HG03520 (cell line): ENCODE results near the gene TOR1AIP2.
"Not testable (repeated sequence)": the region's sequence is repeated elsewhere in the genome, so short reads cannot be mapped to it uniquely, and the experiment has no call there.

Experiments
- ATAC-seq: cut with Tn5 transposase; IDR thresholded peaks from one replicate; pipeline ENCODE4 v1.9.1; 2021; ENCODE audit warnings: mild to moderate bottlenecking, moderate library complexity; ENCODE audit not compliant: unreplicated experiment

Gene TOR1AIP2

DNA sequence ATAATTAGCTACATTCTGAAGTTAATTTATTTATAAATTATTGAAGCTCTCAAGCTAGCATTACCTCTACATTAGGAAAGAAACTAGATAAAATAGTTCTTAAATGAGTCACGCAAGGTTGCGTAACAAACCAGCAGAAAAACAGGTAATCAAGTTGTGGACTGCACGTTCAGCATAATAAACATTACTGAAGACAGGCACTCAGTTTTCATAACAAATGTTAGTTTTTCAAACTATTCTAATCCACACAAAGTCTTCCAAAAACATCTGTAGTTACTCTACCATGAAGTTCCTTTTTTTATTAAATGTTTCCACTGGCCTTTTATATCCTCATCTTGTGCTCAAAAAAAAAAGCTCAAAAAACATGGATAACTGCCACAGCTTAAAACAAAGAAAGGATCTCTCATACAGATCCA is 1.3 kb downstream of the TOR1AIP2 start:
- no peak for ATAC-seq

DNA sequence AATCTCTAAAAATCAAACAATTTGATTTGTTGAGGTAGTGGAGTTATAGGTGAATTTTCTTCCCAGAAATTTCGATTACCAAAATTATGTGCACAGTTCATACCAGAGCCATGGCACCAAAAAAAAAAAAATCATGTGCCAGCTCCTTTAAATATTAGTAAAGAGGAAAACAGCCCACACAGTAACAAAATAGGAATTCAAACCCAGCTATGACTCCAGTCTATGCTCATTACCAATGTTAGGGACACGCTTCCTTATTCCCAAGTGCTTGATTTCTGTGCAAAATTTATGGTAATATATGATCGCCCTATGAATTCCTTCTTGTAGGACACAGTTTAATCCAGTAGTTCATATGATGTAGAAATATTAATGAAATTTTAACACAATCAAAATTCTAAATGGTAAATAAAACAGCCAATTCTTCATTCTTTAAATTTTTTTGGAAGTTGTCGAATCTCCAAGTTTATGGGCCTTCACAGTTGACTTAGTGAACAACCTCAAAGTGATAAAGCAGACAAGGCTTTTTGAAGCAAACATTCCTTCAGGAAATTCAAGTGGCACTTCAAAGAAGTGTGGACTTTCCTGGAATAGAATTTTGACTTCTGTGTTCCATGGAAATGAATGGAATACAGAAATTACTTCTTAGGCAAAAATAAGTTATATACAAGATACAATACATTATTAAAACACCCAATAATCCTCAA is 1.9 kb downstream of the TOR1AIP2 start:
- ATAC-seq = no peak

DNA sequence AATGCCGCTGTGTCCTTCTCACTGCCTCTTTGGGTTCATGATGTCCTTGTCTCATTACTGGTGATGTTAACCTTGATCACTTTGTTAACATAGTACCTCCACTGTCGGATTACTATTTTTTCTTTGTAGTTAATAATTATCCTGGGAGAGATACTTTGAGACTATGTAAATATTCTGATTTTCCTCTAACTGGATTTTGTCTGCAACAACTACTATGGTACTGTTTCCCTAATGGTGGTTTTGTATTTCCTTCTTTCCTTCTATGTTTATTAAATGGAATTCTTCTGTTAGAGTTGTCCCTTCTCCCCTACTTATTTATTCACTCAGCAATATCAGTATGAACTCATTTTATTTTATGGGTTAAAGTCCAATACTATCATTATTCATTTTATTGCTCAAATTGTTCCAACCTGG is 4.2 kb downstream of the TOR1AIP2 start:
- no peak for ATAC-seq

DNA sequence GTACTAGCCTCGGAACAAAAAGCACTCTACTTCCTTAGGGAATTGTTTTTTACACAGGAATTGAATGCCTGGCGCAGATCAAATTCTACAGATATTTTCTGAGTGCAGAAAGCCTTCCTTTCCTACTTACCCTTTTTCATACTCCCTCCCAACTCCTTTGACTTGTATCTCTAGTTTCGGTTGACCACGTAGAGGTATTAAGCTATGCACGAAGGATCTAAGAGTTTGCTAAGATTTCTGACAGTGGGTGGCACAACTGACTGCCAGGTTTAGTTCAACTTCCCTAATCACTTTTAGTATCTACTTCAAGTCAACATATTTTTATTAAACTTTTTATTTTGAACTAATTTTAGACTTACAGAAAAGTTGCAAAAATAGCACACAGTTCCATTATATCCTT is 5.0 kb downstream of the TOR1AIP2 start:
- no peak for ATAC-seq

DNA sequence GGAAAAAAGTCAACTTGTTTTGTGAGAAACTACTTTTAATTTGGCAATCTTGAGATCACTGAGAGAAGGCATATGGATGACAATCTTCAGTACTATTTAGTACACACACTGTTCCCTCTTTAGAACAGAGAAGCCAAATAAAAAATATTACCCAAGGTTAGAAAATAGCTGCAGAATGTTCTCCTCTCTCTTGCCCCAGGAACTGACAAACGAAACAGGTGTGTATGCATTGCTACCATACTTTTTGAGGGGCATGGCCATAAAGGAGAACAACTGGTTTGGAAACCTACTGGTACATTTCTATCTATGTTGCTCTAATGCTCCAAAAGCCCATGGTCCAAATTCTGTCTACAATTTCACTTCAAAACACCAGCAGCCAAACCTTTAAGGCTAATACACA is 5.7 kb downstream of the TOR1AIP2 start:
- ATAC-seq = no peak

GRCh38 chr1:179870870-179871269 is 6.7 kb downstream of the TOR1AIP2 start:
- ATAC-seq = no peak

DNA sequence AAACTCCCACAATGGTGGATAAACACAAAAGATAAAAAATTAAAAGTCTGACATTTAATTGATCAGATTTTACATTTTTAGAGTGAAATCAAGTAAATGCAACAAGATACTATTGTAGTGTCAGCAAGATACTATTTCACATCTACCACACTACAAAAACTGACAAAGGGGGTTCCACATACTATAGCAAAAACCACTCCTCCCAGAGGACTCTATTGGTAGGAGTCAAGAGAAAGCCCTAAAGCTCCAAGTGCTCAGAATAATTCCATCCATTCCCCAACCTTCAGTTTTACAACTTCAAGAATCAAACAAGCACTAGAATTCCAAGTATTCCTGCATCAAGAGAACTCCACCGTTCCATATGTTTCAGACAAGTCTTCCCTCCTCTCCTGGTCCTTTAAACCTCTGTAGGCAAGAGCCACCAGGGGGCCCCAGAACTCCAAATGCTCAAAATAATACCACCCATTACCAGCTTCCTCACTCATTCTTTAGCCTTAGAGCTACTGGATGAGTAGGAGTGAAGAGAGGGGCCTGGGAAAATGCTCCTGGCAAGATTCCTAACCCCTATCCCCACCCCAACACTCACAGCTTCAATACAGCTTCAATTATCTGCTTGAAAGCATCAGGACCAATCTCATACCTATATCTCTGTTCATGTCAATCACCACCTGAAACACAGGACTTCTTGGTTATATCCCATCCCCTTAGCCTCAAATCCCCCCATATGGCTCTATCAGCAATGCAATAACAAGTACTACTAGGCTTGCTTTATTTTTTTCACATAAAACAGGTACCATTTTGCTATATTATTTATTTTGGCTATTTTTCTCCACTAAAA is 9.9 kb downstream of the TOR1AIP2 start:
- no peak for ATAC-seq

DNA sequence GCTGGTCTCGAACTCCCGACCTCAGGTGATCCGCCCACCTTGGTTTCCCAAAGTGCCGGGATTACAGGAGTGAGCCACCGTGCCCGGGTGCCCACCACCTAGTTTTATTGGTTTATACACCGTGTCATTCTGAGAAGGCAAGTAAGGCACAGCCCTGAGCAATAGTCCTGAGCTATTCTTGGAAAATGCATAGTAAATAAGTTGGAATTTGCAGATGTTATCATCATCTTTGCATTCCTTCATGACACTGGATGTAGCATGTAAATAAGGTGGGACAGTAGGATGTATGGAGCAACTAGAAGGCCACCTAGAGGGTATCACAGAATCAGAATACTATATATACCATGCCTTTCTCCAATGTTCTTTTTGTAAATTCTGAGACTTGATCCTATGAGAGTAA is 11.0 kb downstream of the TOR1AIP2 start:
- ATAC-seq = no peak

GRCh38 chr1:179865377-179865776 is 12.2 kb downstream of the TOR1AIP2 start:
- no peak for ATAC-seq

- no peak for ATAC-seq
These were observed 17.0 kb downstream of the TOR1AIP2 start for GRCh38 chr1:179860652-179861051.

- no peak for ATAC-seq
These were observed 20.6 kb downstream of the TOR1AIP2 start for GRCh38 chr1:179857009-179857408.

DNA sequence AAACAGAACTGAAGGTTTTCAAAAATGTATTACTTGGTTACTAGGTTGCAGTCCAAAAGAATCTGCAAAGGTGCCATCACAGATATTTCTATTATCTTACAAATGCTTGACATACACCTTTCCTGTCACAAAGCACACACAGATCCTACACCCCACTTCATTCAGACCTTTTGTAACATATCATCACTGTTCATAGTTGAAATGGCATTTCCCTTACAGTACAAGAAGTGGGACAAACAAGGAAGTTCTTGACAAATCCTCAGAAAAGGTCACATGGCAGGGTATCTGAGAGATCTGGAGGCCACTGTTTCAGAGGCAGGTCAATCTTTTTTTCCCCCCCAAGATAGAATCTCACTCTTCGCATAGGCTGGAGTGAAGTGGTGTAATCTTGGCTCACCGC is 21.3 kb downstream of the TOR1AIP2 start:
- ATAC-seq = no peak

- ATAC-seq = not testable (repeated sequence)
These were observed 21.8 kb downstream of the TOR1AIP2 start for GRCh38 chr1:179855831-179856230.

- no peak for ATAC-seq
These were observed 24.5 kb downstream of the TOR1AIP2 start for GRCh38 chr1:179853102-179853501.

DNA sequence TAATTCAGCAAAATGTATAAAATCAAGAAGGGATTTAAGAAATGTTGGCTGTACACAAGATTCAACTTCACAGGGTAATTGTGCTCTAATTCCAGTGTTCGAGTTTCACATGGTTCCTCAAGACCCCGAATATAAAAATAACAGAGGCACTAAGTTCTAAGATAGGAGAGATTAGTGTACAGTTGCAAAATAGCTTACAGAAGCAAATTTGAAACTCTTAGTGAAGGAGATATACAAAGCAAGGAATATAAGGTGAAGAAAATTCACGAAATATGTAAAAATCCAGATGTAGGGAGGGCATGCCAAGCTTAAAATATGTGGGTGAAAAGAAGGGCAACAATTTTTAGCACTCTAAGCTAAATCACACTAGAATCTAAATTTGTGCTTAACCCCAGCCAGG is 29.4 kb downstream of the TOR1AIP2 start:
- no peak for ATAC-seq

DNA sequence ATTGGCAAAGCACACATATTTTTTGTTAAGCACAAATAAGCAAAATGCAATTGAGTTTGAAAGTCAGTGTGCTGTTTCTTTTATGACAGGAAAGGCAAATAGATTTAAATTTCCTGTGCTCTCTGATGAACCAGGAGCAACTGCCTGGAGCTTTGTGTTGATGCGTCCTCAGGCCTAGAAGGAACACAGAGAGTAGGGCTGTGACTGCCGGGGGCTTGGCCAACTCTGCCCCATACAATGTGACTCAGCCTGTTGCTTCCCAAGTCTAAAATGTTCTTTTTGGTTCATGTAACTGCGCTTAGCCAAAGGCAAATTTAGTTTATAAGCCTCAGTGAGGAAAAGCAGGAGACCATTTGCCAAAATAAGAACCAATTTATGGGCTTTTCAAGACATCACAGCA is 37.5 kb downstream of the TOR1AIP2 start:
- ATAC-seq = no peak

- not testable (repeated sequence) for ATAC-seq
These were observed 40.7 kb downstream of the TOR1AIP2 start for GRCh38 chr1:179836686-179837445.

DNA sequence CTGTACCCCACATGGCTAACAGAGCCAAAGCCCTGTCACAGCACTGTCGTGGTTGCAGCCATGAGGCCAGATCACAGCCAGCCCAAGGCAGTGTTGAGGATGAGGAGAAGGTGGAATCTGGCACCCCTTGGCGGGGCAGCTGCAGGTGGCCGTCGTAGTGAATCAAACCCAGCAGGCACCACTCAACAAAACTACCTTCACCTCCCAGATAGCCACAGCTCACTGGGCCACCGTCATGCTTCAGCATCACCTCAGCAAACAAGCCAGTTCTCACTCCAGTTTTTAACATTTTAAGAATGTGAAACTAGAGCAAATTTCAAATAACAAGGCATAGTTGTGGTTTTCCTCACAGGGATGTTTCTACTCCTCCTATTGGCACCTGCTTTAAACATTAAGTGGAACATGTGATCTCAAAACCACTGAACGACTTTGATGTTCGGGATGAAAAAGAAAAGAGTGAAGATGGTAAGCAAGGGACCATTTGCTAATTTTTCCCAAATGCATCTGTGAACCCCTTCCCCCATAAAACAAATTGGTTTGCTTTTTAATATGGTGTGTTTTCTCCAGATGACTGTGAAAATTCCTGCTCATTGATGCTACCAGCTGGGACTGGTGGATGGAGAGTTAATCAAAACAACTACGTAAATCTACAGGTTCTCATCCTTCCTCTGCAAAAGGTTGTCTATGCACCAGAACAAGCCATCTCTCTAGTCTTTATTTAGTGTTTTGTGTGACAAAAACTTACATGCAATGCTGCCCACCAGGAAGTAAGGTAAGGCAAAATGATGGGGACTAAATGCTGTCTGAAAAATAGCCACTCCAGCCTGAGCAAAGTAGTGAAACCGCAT is 45.5 kb downstream of the TOR1AIP2 start:
- no peak for ATAC-seq

DNA sequence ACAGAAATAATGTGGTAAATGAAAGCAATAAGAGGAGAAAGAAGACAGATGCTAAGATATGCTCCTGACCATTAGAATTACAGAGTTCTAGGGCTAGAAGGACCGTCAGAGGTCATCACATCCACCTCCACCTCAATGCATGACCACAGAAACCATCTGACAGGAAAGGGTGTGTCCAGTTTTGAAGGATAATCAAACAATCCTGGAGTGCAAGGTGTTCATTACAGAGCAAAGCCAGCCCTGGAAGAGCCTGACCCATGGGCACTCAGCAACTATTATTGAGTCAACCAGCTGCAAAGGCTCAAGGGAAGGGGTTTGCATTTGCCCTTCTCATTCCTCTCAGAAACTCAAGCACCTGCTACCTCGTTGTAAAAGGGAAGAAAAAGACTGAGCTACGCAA is 46.4 kb downstream of the TOR1AIP2 start:
- no peak for ATAC-seq

DNA sequence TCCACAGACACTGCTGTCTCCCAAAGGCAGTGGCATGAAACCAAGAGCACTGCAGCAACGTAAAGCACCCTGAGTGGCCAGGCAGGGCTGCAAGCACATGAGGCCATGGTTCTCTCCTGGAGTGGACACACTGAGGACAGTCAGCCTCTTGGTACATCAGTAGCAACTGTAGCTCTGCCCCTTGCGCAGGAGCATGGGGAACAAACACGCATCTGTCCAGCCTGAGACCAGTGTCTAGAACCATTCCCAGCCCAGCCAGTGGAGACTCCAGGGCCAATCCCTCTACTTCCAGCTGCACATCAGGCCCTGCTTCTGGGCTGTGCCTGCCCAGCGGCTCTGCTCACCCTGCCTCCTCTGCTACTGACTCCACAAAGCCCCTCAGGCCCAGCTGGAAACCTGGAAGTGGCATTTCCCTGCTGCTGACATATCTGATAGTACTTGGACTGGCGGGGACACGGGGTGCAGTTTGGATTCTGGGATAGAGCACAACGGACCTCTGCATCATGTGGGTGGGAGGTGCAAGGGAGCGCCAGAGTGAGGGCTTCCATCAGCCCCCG is 49.0 kb downstream of the TOR1AIP2 start:
- ATAC-seq = no peak
